ENCODE data around the gene IVD.
A peak's percentile ranks its signal among the peaks of the same experiment; 100 is the strongest.

Gene IVD

DNA sequence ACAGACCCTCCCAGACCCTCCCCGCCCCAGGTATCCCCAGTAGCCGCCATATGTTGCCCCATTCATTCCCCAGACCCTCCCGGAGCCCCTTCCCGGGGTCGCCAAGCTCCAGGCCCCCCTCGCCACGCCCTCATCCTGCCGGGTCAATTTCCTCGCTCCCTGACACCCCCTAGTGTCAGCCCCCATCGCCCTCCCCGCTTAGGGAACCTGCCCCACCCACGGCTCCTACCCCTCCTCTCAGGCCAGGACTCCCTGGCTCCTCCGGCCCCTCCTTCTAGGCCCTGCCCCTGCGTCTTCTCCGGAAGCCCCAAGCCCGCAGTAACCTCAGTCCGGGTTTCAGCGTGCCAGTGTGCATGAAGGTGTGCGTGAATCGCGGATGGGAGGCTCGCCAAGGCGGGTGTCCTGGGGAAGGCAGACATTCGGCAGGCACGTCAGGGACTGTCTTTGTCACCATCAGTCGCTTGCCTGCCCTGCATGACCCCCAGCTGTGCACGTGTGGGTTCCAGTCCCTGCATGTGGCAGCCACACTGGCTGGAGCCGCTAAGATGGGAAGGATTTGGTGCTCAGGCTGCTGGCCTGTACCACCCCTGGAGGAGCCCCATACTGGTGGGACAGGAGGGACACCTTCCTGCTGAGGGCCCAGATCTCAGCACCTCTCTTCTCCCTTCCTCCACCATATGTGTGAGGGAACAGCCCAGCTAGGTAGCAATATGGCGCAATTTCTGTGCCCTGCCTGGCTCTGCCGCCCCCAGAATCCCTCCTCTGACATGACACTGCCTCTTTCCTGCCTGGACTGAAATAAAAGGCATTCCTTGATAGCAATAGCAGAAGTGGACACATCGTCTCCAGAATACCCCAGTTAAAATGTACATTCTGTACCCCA lies 46.9 kb upstream of the IVD start:
- Histone ChIP-seq H3K27ac (peak overlapping the region; percentile 68), H3K9me3 (ENCODE audit: severe bottlenecking) (no peaks in the 10 kb centered on the region), H3K36me3 (no peaks in the 10 kb centered on the region), H3K27me3 (ENCODE audit: insufficient read depth, low read depth, severe bottlenecking) (no peaks in the 10 kb centered on the region), H3K4me3 (ENCODE audit: low read depth, low read length) (peak overlapping the region; percentile 59)
- peak; percentile 84 for DNase-seq
- TF ChIP-seq, protein P1, sequence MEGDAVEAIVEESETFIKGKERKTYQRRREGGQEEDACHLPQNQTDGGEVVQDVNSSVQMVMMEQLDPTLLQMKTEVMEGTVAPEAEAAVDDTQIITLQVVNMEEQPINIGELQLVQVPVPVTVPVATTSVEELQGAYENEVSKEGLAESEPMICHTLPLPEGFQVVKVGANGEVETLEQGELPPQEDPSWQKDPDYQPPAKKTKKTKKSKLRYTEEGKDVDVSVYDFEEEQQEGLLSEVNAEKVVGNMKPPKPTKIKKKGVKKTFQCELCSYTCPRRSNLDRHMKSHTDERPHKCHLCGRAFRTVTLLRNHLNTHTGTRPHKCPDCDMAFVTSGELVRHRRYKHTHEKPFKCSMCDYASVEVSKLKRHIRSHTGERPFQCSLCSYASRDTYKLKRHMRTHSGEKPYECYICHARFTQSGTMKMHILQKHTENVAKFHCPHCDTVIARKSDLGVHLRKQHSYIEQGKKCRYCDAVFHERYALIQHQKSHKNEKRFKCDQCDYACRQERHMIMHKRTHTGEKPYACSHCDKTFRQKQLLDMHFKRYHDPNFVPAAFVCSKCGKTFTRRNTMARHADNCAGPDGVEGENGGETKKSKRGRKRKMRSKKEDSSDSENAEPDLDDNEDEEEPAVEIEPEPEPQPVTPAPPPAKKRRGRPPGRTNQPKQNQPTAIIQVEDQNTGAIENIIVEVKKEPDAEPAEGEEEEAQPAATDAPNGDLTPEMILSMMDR (IDR thresholded peaks at IDR 0.05; ENCODE audit: low read depth, low read length): peak; percentile 42

DNA sequence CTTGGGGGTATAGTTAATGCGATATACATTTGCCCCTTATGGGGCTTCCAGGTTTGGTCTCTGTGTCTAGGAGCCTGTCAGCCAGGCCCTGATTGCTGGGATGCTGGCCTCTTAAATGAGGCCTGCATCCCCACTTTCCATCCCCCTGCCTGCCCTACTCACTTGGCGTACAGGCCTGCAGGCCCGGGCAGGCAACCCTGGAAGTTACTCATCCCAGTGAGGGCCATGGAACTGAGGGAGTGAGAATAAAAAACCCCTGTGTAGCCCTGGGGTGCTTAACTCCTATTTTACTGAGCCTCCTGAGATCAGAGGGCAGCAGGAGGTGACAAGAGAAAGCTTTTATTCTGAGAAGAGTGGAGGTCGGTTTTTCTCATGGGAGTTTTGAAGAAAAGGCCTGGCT lies 45.6 kb upstream of the IVD start:
- Histone ChIP-seq H3K36me3 (no peaks in the 10 kb centered on the region; the same call in 1 of the 2 replicates), H3K4me3 (ENCODE audit: low read depth, low read length) (no peak overlapping the region), H3K9me3 (ENCODE audit: severe bottlenecking) (no peaks in the 10 kb centered on the region), H3K27ac (no peak overlapping the region), H3K27me3 (ENCODE audit: insufficient read depth, low read depth, severe bottlenecking) (no peaks in the 10 kb centered on the region)
- no peak for DNase-seq
- TF ChIP-seq, protein P1 (IDR thresholded peaks at IDR 0.05; ENCODE audit: low read depth, low read length): no peak

DNA sequence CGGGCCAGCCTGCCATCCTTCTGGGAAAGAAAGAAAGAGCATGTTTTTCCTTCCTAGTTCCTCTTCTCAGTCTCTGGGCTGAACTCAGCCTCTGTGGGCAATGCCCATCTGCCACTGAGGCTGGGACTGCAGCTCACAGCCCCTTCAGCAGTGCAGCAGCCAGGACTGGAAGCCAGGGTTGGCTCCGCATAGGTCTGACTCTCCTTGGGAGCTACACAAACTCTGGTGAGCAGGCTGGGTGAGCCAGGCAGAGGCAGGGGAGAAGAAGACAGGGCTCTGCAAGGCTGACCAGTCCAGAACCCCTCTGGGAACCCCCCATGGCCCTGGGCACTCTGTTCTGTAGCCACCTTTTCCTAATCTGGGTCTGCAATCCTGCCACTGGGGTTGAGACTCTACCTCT lies 44.0 kb upstream of the IVD start:
- Histone ChIP-seq H3K9me3 (ENCODE audit: severe bottlenecking) (no peaks in the 10 kb centered on the region), H3K4me3 (ENCODE audit: low read depth, low read length) (no peak overlapping the region), H3K36me3 (no peaks in the 10 kb centered on the region; the same call in none of the 2 replicates), H3K27me3 (ENCODE audit: insufficient read depth, low read depth, severe bottlenecking) (no peaks in the 10 kb centered on the region), H3K27ac (no peak overlapping the region)
- TF ChIP-seq, protein P1 (IDR thresholded peaks at IDR 0.05; ENCODE audit: low read depth, low read length): no peak
- no peak for DNase-seq

DNA sequence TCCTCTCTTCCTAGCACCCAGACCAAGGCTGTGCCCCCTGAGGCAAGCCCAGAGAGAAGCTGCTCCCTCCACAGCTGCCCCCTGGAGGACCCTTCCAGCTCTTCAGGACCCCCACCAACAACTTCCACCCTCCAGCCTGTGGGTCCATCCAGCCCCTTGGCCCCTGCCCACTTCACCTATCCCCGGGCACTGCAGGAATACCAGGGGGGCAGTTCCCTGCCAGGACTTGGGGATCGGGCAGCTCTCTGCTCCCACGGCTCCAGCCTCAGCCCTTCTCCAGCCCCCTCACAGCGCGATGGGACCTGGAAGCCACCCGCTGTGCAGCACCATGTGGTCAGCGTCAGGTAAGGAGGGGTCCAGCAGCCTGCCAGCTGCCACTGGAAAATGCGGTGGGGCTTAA lies 42.0 kb upstream of the IVD start:
- Histone ChIP-seq H3K27me3 (ENCODE audit: insufficient read depth, low read depth, severe bottlenecking) (no peaks in the 10 kb centered on the region), H3K27ac (no peak overlapping the region), H3K9me3 (ENCODE audit: severe bottlenecking) (no peaks in the 10 kb centered on the region), H3K4me3 (ENCODE audit: low read depth, low read length) (no peak overlapping the region), H3K36me3 (peaks cover 4% of the 10 kb centered on the region)
- no peak for DNase-seq
- TF ChIP-seq, protein P1 (IDR thresholded peaks at IDR 0.05; ENCODE audit: low read depth, low read length): no peak

DNA sequence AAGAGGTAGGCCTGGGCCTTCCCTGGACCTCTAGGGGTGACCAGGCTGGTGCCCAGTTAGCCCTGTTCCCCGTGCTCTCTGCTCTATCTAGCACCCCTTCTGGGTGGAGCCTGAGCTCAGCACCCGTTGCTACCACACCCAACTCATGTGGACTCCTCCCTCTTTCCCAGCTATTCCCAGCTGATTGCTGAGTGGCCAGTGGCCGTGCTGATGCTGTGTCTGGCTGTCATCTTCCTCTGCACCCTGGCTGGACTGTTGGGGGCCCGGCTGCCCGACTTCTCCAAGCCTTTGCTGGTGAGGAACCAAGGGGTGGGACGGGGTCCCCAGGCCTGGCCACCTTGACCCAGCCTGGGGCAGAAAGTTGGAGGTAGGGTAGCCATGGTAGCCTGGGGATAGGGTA lies 41.3 kb upstream of the IVD start:
- Histone ChIP-seq H3K9me3 (ENCODE audit: severe bottlenecking) (no peaks in the 10 kb centered on the region), H3K36me3 (peaks cover 8% of the 10 kb centered on the region), H3K4me3 (ENCODE audit: low read depth, low read length) (no peak overlapping the region), H3K27ac (no peak overlapping the region), H3K27me3 (ENCODE audit: insufficient read depth, low read depth, severe bottlenecking) (no peaks in the 10 kb centered on the region)
- DNase-seq: no peak
- TF ChIP-seq, protein P1 (IDR thresholded peaks at IDR 0.05; ENCODE audit: low read depth, low read length): no peak

Data from WERI-Rb-1 (cell line).